ENCODE data around the gene IRGC. TPM values are rescaled to one million over a fixed set of nuclear protein-coding genes. Genes with fewer than 3 reads are reported as not detected.

Gene IRGC
- total and polyA plus RNA-seq, 9 donors: not detected

DNA sequence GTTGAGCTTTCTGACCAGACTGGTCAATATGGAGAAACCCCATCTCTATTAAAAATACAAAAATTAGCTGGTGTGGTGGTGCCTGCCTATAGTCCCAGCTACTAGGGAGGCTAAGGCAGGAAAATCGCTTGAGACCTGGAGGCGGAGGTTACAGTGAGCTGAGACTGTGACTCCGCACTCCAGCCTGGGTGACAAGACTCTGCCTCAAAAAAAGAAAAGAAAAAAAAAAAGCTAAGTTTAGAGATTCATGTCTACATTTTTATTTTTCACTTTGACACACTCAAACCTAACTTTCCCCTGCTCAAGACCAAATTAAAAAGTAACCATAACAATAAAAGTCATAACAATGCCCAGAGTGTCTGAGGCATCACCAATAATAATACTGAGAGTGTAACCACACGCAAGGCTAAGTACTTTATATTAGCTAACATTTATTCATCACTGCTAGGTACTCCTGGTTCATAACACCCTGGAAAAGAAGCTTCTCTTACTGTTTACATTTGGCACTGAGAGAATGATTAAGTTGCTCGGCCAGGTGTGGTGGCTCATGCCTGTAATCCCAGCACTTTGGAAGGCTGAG lies 5.7 kb downstream of the IRGC start:
- Histone ChIP-seq H3K27me3 (no peaks in the 10 kb centered on the region), H3K4me1 (ENCODE audit: insufficient read depth) (no peaks in the 10 kb centered on the region), H3K27ac (no peak overlapping the region), H3K36me3 (no peaks in the 10 kb centered on the region), H3K9me3 (no peaks in the 10 kb centered on the region), H3K4me3 (no peak overlapping the region)
- TF ChIP-seq EP300 (IDR thresholded peaks at IDR 0.05) (no peak), POLR2A (IDR thresholded peaks at IDR 0.05) (no peak)
- TF ChIP-seq, protein P1, sequence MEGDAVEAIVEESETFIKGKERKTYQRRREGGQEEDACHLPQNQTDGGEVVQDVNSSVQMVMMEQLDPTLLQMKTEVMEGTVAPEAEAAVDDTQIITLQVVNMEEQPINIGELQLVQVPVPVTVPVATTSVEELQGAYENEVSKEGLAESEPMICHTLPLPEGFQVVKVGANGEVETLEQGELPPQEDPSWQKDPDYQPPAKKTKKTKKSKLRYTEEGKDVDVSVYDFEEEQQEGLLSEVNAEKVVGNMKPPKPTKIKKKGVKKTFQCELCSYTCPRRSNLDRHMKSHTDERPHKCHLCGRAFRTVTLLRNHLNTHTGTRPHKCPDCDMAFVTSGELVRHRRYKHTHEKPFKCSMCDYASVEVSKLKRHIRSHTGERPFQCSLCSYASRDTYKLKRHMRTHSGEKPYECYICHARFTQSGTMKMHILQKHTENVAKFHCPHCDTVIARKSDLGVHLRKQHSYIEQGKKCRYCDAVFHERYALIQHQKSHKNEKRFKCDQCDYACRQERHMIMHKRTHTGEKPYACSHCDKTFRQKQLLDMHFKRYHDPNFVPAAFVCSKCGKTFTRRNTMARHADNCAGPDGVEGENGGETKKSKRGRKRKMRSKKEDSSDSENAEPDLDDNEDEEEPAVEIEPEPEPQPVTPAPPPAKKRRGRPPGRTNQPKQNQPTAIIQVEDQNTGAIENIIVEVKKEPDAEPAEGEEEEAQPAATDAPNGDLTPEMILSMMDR (IDR thresholded peaks at IDR 0.05): no peak
- intact Hi-C loops (cut with DNase I): no loop called here
- WGBS, 3 donors: 73 to 86% (median 77%) methylated on average over 5 of the region's 5 CpGs
- no peak for DNase-seq

DNA sequence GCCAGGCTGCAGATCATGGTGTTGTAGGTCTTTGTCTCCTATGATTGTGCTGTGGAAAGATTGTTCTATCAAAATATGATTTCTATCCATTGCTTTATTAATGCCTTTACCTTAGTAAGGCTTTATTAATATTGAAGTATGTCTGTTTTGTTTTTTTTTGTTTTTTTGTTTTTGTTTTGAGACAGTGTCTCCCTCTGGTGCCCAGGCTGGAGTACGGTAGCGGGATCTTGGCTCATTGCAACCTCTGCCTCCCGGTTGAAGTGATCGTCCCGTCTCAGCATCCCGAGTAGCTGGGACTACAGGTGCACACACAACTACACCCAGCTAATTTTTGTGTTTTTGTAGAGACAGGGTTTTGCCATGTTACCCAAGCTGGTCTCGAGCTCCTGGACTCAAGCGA lies 7.7 kb downstream of the IRGC start:
- whole genome bisulfite sequencing, 3 donors: 46 to 57% (median 52%) methylated on average over 8 of the region's 8 CpGs
- Histone ChIP-seq H3K27me3 (no peaks in the 10 kb centered on the region), H3K4me1 (ENCODE audit: insufficient read depth) (no peaks in the 10 kb centered on the region), H3K36me3 (no peaks in the 10 kb centered on the region), H3K9me3 (no peaks in the 10 kb centered on the region), H3K27ac (no peak overlapping the region), H3K4me3 (no peak overlapping the region)
- intact Hi-C loops (cut with DNase I): no loop called here
- TF ChIP-seq POLR2A (IDR thresholded peaks at IDR 0.05) (no peak), EP300 (IDR thresholded peaks at IDR 0.05) (no peak)
- TF ChIP-seq, protein P1 (IDR thresholded peaks at IDR 0.05): no peak
- DNase-seq: no peak

DNA sequence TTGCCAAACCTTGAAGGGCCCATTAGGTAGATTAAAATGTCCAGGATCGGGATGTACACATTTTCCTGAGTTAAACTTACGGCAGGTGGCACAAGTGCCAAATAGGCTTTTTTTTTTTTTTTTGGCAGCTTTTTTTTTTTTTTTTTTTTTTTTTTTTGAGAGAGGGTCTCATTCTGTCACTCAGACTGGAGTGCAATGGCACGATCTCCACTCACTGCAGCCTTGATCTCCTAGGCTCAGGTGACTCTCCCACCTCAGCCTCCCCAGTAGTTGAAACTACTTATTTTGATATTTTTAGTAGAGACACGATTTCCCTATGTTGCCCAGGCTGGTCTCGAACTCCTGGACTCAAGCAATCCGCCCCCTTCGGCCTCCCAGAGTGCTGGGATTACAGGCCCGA lies 9.0 kb downstream of the IRGC start:
- no peaks in the 10 kb centered on the region for H3K9me3 ChIP-seq
- no peak overlapping the region for H3K4me3 ChIP-seq
- no peaks in the 10 kb centered on the region for H3K4me1 ChIP-seq (ENCODE audit: insufficient read depth)
- intact Hi-C loops (cut with DNase I): no loop called here
- no peaks in the 10 kb centered on the region for H3K27me3 ChIP-seq
- WGBS, 3 donors: 58 to 69% (median 62%) methylated on average over 8 of the region's 8 CpGs
- H3K27ac ChIP-seq: no peak overlapping the region
- DNase-seq: no peak
- H3K36me3 ChIP-seq: no peaks in the 10 kb centered on the region
- TF ChIP-seq, protein P1 (IDR thresholded peaks at IDR 0.05): no peak
- TF ChIP-seq POLR2A (IDR thresholded peaks at IDR 0.05) (no peak), EP300 (IDR thresholded peaks at IDR 0.05) (no peak)

DNA sequence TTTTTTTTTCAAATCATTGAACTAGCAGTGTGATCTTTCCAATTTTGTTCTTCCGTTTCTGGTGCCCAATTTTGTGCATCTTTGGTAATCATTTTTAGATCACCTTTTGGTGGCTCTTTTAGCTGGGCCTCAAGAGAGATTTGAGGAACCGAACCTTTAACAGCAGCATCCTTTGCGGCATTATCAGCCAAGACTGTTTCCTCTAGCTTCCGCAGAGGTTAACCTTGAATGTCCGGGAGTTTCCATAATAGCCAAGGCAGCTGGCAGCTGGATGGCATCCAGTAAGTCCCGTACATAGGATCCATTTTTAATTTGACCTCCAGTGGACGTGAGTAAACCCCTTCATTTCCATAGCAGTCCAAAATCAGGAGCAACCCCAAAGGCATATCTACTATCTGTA lies 9.6 kb downstream of the IRGC start:
- TF ChIP-seq EP300 (IDR thresholded peaks at IDR 0.05): no peak
- no peak for TF ChIP-seq POLR2A (IDR thresholded peaks at IDR 0.05)
- TF ChIP-seq, protein P1 (IDR thresholded peaks at IDR 0.05): no peak
- Histone ChIP-seq H3K9me3 (no peaks in the 10 kb centered on the region), H3K27me3 (no peaks in the 10 kb centered on the region), H3K27ac (no peak overlapping the region), H3K4me1 (ENCODE audit: insufficient read depth) (no peaks in the 10 kb centered on the region), H3K36me3 (no peaks in the 10 kb centered on the region), H3K4me3 (no peak overlapping the region)
- intact Hi-C loops (cut with DNase I): no loop called here
- 3 to 14% (median 5%) methylated on average over 7 of the region's 7 CpGs for WGBS, 3 donors
- DNase-seq: no peak

Measured in ovary (tissue), 9 donors.